HG03064 (cell line): Measurements from ENCODE around the gene DDX25.
A peak's percentile ranks its signal among the peaks of the same experiment; 100 is the strongest.
"Not testable (repeated sequence)": the region's sequence is repeated elsewhere in the genome, so short reads cannot be mapped to it uniquely, and the experiment has no call there.

Source experiments
- ATAC-seq: cut with Tn5 transposase; IDR thresholded peaks from one replicate; pipeline ENCODE4 v1.9.1; 2021; ENCODE audit warnings: low read depth; ENCODE audit not compliant: unreplicated experiment

Gene DDX25

GRCh38 chr11:125902927-125903710 is 1.2 kb upstream of the DDX25 start, which contains the start of gene PUS3:
Gene PUS3, minus strand, starts transcription at chr11:125903206. Its CDS starts 6,922 bp downstream, at chr11:125896284.
- peak; percentile 94 for ATAC-seq

- ATAC-seq, result no peak
These were observed 370 bp downstream of the DDX25 start for GRCh38 chr11:125904678-125905077.

GRCh38 chr11:125910226-125910849 is 6.0 kb downstream of the DDX25 start:
- no peak for ATAC-seq

DNA sequence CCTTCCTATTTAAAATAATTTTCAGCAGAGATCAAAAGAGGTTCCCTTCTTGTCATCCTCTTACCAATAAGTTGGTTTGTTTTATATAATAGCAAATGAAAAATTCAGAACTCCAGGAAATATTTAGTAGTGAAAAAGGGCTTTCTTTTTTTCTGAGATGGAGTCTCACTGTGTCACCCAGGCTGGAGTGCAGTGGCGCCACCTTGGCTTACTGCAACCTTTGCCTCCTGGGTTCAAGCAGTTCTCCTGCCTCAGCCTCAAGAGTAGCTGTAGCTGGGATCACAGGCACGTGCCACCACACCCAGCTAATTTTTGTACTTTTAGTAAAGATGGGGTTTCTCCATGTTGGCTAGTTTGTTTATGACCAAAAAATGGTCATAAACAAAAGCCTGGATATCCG is 10.3 kb downstream of the DDX25 start:
- ATAC-seq, result not testable (repeated sequence)

- ATAC-seq, result no peak
These were observed 12.5 kb downstream of the DDX25 start for GRCh38 chr11:125916683-125917347.

- ATAC-seq, result no peak
These were observed 14.0 kb downstream of the DDX25 start for GRCh38 chr11:125918140-125918840.

- no peak for ATAC-seq
These were observed 16.7 kb downstream of the DDX25 start for GRCh38 chr11:125921042-125921441.

DNA sequence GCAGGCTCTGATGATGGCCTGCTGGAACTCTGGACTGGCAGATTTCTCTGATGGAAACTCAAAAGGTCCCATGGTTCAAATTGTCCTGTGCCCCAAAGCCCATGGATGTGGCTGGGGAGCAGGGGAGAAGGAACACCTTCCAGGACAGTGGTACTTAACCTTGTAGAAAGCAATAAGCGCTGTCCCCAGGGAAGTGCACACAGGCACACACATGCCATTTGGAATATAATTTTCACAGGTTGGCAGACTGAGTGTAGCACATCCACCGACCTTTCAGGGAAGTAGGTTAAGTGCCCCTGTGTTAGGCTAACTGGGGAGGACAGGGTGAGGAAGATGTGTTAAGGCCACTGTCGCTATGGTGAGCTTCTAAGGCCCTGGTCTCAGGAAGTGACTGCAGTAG is 17.8 kb downstream of the DDX25 start:
- ATAC-seq, result no peak

- ATAC-seq, result no peak
These were observed 18.8 kb downstream of the DDX25 start for GRCh38 chr11:125923012-125923579.

DNA sequence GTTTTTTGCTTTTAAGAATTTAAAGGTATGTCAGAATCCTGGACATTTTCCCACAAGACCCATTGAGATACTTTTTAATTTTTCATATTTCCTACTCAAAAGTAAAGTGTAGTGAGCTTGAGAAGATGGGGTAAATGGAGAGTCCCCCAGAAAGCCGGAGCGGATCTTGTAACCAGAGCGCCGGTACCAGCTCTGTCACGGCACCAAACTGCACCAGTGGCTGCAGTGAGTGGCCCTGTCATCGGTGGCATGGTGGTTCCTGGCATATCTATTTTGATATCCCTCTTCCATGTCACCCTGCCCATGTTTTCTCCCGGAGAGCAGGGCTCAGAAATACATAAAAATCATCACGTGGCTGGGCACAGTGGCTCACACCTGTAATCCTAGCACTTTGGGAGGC is 19.3 kb downstream of the DDX25 start:
- ATAC-seq, result no peak

DNA sequence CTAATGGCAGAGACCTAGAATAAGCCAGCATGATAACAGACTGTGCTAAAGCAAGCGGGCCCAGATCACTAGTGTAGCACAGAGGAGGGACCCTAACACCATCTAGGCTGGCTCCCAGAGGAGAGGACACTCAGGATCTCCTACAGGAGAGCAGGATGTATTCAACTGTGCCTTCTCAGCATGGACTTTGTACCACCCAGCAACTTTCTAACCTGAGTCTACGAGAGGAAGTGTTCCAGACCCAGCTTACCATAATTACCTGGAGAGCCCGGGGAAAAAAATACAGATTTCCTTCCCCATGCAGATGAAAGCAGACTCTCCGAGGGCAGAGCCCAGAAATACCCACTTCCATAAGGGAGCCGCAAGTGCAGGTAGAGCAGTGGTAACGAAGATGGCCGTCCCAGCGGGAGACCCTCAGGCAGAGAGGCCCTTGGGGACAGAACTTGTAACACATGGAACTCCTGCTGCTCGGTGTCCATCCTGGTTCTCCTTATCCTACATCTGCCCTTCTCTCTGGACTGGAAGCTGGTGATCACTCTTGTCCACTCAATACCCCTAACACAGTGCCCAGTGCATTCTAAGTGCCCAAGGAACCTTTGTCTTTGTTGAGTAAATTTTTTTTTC is 20.2 kb downstream of the DDX25 start:
- ATAC-seq, result no peak

DNA sequence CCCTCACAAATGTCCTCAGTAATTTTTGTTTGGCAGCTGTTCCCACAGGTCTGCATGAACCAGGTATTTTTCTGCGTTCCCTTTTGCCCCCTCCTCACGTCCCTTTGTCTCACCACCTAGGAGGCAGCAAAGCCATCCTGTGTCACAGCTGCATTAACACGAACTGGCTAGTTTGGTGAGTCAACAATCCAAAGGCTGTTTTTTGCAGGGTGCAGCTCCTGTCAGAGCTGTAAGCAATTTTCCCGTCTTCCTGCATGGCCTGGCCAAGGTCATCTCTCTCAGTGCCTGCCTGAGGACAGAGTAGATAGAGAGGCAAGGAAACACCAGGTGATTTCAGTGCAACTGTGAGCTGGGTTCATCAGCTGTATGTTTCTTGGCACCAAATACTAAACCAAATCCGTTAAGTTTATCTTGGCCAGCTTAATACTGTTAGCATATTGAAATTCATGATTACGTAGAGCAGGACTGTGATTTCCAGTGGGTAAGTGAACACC is 21.0 kb downstream of the DDX25 start:
- ATAC-seq, result no peak

DNA sequence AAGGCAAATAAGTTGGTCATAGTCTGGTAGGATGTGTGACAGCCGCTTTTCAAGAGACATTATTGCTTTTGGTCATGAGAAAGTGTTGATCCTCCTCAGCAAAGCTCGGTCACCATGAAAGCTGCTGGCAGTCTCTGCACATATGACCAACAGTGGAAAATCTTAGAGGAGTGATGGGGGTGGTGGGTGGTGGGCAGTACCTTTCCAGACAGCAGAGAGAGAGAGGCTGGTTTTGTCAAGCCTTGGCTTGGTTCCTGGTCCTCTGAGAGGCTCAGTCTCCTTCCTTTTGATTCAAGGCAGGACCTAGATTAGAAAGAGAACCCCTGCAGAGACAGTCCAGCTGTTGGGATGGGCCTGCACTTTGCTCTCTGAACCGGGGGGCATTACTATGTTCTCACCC is 21.5 kb downstream of the DDX25 start:
- ATAC-seq, result no peak

DNA sequence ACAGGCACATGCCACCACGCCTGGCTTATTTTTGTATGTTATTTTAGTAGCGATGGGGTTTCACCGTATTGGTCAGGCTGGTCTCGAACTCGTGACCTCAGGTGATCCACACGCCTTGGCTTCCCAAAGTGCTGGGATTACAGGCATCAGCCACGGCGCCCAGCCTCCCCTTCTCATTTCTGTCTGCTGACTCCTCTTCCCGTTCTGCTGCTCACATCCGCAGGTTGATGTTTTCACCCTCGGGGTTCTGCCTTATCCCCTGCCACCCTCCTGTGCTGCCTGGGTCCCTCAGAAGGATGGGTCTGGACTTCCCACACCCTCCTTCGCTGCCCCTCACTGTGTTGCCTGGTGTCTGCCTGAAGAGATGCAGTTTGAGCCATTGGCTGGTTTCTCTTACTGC is 22.4 kb downstream of the DDX25 start:
- ATAC-seq, result no peak

DNA sequence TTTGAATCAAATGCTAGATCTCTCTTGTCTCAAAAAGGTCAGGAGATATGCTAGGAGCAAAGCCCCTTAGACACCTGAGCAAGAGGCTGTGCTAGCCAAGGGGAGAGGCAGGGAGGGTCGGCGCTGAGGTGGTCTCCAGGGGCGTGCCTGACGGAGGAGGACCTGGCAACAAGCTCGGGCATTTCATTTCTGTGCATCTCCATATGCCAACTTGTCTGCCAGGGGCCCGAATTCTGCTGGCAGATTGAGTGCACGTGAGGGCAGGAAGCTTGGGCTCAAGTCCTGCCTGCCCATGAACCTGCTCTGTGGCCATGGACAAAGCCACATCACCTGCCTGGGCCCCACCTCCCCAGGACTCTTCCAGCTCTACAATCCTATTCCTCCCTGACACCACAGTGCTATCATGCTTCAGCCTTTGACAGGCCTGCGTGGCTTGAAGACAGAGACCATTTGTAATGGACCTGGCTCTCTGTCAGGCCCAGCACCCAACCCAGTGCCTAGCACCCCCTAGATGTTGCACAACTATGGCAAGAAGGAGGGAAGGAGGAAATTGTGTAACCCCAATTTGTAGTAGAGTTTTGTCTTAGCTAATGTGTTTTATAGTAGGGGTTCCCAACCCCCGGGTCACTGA is 25.3 kb downstream of the DDX25 start:
- no peak for ATAC-seq

GRCh38 chr11:125930076-125930450 is 25.8 kb downstream of the DDX25 start:
- no peak for ATAC-seq

DNA sequence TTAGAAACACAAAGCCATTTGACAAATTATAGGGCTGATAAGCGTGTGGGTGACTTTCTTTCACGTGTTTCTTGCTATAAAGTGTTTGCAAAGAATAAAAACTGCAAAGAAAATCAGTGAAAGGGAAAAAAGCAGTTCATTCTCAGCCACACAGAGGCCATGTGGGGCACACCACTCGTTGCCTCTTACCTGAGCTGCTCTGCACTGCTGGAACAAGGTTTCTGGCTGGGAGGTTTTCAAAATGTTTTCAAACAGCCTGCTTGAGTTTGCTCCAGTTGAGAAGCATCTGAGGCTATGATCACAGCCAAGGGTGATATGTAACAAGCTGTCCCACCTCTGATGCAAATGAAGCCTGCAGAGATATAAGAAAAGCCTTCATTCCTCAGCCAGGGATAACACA is 26.8 kb downstream of the DDX25 start:
- no peak for ATAC-seq

DNA sequence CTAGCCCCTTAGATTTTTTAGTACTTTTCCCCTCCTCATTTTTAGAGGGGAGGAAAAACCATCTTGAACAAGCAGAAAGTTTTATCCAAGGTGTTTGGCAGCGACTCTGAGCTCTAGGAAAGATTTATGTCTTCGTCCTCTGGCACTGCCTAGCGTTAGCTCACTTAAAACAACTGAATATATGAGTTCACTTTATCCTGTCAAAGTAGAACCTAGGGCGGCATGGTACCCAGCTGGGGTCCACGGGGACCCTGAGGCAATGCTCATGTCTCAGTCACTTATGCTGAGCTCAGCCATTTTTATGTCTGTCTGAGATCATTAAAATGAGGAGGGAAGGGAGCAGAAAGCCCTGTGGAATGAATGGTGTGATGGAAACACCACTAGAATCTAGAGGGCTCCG is 27.4 kb downstream of the DDX25 start:
- no peak for ATAC-seq

GRCh38 chr11:125932301-125932700 is 28.0 kb downstream of the DDX25 start:
- no peak for ATAC-seq
